ENCODE measurements around the gene PTPN18.

PTPN18 gene

GRCh38 chr2:130355578-130356431 is at the start of gene PTPN18:
PTPN18 (plus strand) TSS chr2:130356056; CDS start chr2:130356108, 52 bp downstream.
- peak; percentile 83 for DNase-seq (ENCODE audit: low read depth)
- peak; percentile 8; the same call in 1 of the 2 replicates for TF ChIP-seq MYC (IDR thresholded peaks at IDR 0.05; ENCODE audit: low read depth, low read length)
- peak; percentile 88 for TF ChIP-seq POLR2A (IDR thresholded peaks at IDR 0.05; ENCODE audit: extremely low read depth, insufficient read length)
- TF ChIP-seq CTCF (IDR thresholded peaks at IDR 0.05; ENCODE audit: low read depth, low read length): no peak
- no peak for TF ChIP-seq MAX (IDR thresholded peaks at IDR 0.05; ENCODE audit: low read depth, low read length)
- peak within 1 kb of the TSS; percentile 66 for H3K4me3 ChIP-seq (ENCODE audit: low read depth, low read length)

- no peak for TF ChIP-seq MAX (IDR thresholded peaks at IDR 0.05; ENCODE audit: low read depth, low read length)
- no peak for TF ChIP-seq POLR2A (IDR thresholded peaks at IDR 0.05; ENCODE audit: extremely low read depth, insufficient read length)
- TF ChIP-seq MYC (IDR thresholded peaks at IDR 0.05; ENCODE audit: low read depth, low read length): no peak
- TF ChIP-seq CTCF (IDR thresholded peaks at IDR 0.05; ENCODE audit: low read depth, low read length): no peak
- no peak overlapping the region for H3K4me3 ChIP-seq (ENCODE audit: low read depth, low read length)
Measured at GRCh38 chr2:130307850-130308249, 48.0 kb upstream of the PTPN18 start.

DNA sequence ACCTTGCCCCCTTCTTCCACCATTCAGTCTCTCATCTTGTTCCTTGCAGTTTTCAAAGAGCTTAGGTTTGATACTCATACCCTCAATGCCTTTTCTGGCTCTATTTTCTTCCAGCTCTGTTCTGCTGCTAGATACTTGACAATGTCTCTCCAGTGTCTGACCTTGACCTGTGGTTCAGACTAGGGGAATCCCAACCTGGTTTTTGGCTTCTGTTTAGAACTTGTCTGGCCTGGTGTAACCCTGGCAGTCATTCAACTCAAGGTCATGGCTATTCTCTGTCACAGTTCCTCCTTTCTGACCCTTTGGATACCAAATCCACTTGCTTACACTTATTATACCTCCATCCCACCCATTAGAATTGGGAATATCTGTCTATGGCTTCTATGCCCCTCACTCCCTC is 45.0 kb upstream of the PTPN18 start:
- DNase-seq (ENCODE audit: low read depth): no peak
- TF ChIP-seq POLR2A (IDR thresholded peaks at IDR 0.05; ENCODE audit: extremely low read depth, insufficient read length) (no peak), MAX (IDR thresholded peaks at IDR 0.05; ENCODE audit: low read depth, low read length) (no peak), MYC (IDR thresholded peaks at IDR 0.05; ENCODE audit: low read depth, low read length) (no peak), CTCF (IDR thresholded peaks at IDR 0.05; ENCODE audit: low read depth, low read length) (no peak)
- no peak overlapping the region for H3K4me3 ChIP-seq (ENCODE audit: low read depth, low read length)

More at GRCh38 chr2:130307850-130308249, 48.0 kb upstream of the PTPN18 start:
- DNase-seq (ENCODE audit: low read depth): no peak

- TF ChIP-seq CTCF (IDR thresholded peaks at IDR 0.05; ENCODE audit: low read depth, low read length) (no peak), MAX (IDR thresholded peaks at IDR 0.05; ENCODE audit: low read depth, low read length) (no peak), POLR2A (IDR thresholded peaks at IDR 0.05; ENCODE audit: extremely low read depth, insufficient read length) (no peak), MYC (IDR thresholded peaks at IDR 0.05; ENCODE audit: low read depth, low read length) (no peak)
- no peak overlapping the region for H3K4me3 ChIP-seq (ENCODE audit: low read depth, low read length)
- no peak for DNase-seq (ENCODE audit: low read depth)
Measured at GRCh38 chr2:130313812-130314334, 42.0 kb upstream of the PTPN18 start.

DNA sequence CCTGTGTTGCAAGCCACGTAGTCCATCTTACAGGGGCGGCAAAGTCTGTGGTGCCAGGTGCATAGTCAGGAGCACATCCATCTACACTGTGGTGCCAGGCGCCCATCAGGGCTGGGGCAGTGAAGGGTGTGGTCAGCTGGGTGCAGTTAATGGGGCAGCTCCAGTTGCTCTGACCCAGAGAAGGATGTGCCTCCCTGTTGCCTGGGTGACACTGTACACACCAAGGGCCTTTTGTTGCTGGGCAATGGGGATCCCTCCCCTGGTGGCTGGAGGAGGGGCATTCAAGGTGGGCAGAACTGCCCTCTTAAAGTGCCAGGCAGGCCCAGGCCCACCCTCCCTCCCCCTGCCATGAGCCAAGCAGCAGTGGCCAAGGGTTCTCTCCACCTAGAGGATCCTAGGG is 41.5 kb upstream of the PTPN18 start:
- DNase-seq (ENCODE audit: low read depth): no peak
- no peak overlapping the region for H3K4me3 ChIP-seq (ENCODE audit: low read depth, low read length)
- TF ChIP-seq MYC (IDR thresholded peaks at IDR 0.05; ENCODE audit: low read depth, low read length) (no peak), MAX (IDR thresholded peaks at IDR 0.05; ENCODE audit: low read depth, low read length) (no peak), CTCF (IDR thresholded peaks at IDR 0.05; ENCODE audit: low read depth, low read length) (no peak), POLR2A (IDR thresholded peaks at IDR 0.05; ENCODE audit: extremely low read depth, insufficient read length) (no peak)
